GM13977 (cell line): ENCODE results near the gene PANK4.
"Not testable (repeated sequence)": the region's sequence is repeated elsewhere in the genome, so short reads cannot be mapped to it uniquely, and the experiment has no call there.

Experiments used
- DNase-seq: peaks from one replicate; pipeline ENCODE4 v3.0.0; 2012; ENCODE audit warnings: low spot score
- CTCF ChIP-seq: IDR thresholded peaks from 2 replicates; pipeline ENCODE4 v1.5.1; 2012; ENCODE audit warnings: mild to moderate bottlenecking, control low read depth; ENCODE audit not compliant: insufficient read depth; ENCODE audit errors: extremely low read depth, missing control alignments
- in situ Hi-C: fragments of 300-500 bp; cut with MboI; formaldehyde crosslinking; loops from one replicate; pipeline ENCODE4 v1.12.0; 2022; ENCODE audit warnings: low sequenced_read_pairs, low pct_unique_long_range_greater_than_20kb, mixed read lengths, inconsistent platforms; ENCODE audit not compliant: unreplicated experiment

Gene PANK4

DNA sequence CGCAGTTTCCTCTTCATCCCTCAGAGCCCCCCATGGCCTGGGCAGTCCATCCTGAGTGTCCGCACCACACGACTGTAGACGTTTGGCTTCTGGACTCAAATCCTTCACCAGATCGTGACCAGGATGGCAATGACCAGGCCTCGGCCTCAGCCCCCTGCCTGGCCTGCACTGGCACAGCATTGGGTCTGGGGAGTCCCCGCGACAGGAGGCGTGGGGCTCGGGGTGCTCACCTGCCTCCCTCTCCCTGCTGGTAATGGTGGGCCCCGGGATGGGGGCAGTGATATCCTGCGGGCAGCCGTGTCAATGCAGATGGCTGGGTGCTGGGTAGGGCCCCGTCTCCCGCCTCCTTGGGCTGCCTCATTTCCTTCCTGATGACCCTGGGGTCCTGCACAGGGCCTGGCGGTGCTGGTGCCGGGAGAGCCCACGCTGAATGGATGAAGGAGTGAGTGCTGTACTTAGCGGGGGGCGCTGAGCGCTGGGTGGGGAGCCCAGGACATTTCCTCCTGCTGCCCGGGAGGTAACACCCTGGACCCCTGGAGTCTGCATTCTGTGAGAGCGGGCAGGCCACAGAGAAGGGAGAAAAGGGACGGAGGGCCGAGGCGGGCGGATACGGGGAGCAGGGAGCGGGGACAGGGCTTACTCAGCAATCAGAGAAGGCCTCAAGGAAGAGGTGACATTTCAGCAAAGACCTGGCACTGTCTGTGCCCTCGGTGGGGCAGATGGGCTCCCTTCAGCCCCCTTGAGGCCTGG, 27.6 kb upstream of the PANK4 start:
- in situ Hi-C loops = no loop called here
- TF ChIP-seq CTCF = no peak
- no peak for DNase-seq

GRCh38 chr1:2553076-2553475, 26.7 kb upstream of the PANK4 start:
- DNase-seq, in situ Hi-C loops: not testable (repeated sequence)

DNA sequence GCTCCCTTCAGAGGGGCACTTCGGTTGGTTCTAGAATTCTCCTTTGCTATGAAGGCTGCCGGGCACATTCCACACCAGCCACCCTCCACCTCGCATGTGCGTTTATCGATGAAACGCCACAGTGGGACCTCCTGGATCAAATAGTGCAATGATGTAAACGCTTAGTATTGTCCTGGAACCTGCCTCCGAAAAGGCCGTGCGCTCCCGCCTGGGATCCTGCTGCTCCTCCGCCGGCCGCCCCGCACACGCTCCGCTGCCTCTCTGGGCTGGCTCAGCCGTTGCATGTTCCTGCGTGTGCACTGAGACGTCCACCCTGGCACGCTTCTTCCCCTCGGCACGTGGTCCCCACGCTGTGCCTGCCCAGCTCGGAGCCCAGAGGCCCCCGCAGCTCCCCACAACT, 25.8 kb upstream of the PANK4 start:
- in situ Hi-C loops = no loop called here
- TF ChIP-seq CTCF = no peak
- DNase-seq = no peak

DNA sequence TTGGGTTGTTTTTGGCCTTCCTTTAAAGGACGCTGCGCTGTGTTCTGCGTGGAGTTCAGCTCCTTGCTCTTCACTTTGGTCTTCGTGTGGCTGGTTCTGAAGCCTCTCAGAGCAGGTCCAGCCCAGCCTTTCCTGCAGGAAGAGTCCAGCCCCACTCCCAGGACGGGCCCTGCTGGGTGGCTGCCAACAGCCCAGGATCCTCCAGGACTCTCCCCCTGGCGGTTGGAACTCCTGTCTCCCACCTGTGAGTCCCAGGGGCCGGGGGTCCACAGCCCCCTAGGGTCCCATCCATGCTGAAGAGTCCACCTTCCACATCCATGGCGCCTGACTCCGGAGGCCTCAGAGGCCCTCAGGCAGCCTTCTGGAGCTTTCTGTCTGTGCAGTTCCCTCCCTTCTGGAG, 25.1 kb upstream of the PANK4 start:
- in situ Hi-C loops, DNase-seq: not testable (repeated sequence)

- in situ Hi-C loops, DNase-seq: not testable (repeated sequence)
Measured at GRCh38 chr1:2550309-2550861, 24.0 kb upstream of the PANK4 start.

DNA sequence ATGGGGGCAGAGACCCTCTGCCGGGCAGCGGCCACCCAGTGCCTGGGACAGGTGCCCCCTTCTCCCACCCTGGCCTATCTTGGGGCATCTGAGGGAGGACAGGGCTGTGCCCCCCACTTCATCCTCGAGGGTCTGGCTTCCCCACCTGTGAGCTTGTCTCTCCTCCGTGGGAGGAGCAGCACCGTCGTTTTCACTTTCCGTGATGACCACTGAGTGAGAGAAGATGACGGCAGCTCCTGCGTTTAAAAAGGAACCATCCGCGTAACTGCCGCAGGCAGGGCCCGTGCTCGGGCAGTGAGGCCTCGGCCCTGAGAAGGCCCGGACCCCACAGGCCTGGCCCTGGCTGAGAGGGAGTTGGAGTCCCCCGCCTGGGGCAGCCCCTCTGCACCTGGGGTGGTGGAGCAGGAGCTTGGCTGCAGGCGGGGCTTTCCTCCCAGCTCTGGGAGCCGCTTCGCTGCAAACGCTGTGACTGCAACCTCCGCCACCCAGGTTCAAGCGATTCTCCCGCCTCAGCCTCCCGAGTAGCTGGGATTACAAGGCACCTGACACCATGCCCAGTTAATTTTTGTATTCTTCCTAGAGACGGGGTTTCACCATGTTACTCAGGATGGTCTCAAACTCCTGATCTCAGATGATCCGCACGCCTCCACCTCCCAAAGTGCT, 23.1 kb upstream of the PANK4 start:
- in situ Hi-C loops = loop anchor here (10.0 to 25.0 kb wide), 2 partner anchors 135 to 362 kb away; partner anchors contain the start of genes FAAP20 and PEX10
- not testable (repeated sequence) for DNase-seq

- peak; percentile 96 for TF ChIP-seq CTCF
- in situ Hi-C loops = loop anchor here (10.0 to 25.0 kb wide), 2 partner anchors 133 to 361 kb away; partner anchors contain the start of genes FAAP20 and PEX10
- DNase-seq = peak; percentile 84
Measured at GRCh38 chr1:2548068-2548589, 21.7 kb upstream of the PANK4 start.

DNA sequence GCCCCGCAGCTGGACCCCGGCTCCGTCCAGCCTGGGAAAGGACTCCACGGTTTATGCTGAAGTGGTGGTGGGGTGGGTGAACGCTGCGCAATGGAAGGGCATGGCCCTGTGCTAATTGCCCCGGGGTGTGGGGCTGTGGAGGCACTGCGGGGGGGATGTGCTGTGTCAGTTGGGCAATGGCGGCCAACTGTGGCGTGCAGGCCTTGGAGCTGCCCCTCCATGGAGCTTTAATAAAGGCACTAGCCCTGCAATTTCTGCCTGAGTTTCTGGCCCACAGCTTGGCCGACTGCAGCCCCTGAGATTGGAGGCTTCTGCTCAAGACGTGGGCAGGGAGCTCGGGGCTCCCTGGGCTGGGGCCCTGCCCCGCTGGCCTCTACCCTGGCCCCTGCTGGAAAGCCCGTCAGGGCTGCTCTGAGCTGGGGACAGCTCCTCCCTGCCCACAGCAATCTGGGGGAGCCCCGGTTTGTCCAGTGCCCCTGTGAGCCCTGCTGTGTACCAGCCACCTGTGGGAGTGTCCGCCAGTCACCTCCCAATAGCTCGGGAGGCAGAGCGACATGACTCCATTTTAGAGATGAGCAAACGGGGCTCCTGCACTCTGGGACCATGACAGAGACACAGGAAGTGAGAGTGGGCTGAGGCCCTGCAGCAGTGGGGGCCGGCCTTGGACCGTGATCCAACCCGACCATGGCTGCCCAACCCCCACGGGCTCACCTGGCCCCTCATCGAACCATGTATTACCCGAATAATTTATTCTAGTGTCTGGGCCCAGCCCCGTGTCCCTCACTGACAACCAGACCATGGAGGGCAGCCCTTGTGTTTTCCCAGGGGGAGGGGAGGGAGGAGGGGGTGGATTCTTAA, 21.0 kb upstream of the PANK4 start:
- in situ Hi-C loops = loop anchor here (10.0 to 25.0 kb wide), 2 partner anchors 133 to 360 kb away; partner anchors contain the start of genes FAAP20 and PEX10
- DNase-seq = peak; percentile 81
- TF ChIP-seq CTCF = no peak
